ENCODE results near the gene LGI4.

Gene LGI4

DNA sequence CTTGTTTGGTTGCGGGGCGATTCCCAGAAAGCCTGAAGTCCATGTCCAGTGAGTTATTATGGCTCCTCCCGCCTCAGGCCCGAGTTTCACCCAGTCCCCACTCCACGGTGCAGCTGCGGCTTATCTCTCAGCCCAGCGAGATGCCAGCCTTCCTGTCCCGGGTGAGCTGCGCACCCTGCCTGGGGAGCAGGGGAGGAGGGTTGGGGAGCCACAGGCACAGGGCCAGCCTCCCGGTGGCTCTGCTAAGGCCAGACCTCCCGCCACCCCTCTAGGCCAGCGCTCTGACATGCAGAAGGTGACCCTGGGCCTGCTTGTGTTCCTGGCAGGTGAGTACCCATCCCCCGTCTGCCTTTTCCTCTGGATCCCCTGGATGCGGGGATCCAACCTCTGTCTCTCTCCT lies 15.8 kb downstream of the LGI4 start:
- Histone ChIP-seq H3K9ac (ENCODE audit: low read length) (no peak overlapping the region), H3K9me2 (ENCODE audit: low read depth, low read length) (no peaks in the 10 kb centered on the region), H3F3A (ENCODE audit: insufficient read depth, low read length) (no peaks in the 10 kb centered on the region), H3K4me2 (ENCODE audit: low read length) (no peak overlapping the region), H4K20me1 (ENCODE audit: insufficient read depth, low read length) (no peaks in the 10 kb centered on the region), H3K9me3 (ENCODE audit: low read length) (no peaks in the 10 kb centered on the region), H3K79me2 (ENCODE audit: insufficient read depth, low read length) (no peaks in the 10 kb centered on the region), H3K27me3 (ENCODE audit: insufficient read depth, low read length) (no peaks in the 10 kb centered on the region; the same call in 1 of the 2 replicates), H3K27ac (ENCODE audit: low read depth, low read length, poor library complexity, severe bottlenecking) (no peak overlapping the region), H3K4me3 (ENCODE audit: low read depth, low read length, poor library complexity, severe bottlenecking) (no peak overlapping the region), H2AFZ (ENCODE audit: low read length) (no peak overlapping the region), H3K36me3 (ENCODE audit: insufficient read depth, low read length) (no peaks in the 10 kb centered on the region), H3K4me1 (ENCODE audit: insufficient read depth, low read length, severe bottlenecking) (peaks cover 3% of the 10 kb centered on the region)
- no peak for TF ChIP-seq EZH2 (IDR thresholded peaks at IDR 0.05; ENCODE audit: borderline replicate concordance, low read length)
- TF ChIP-seq, protein P1, sequence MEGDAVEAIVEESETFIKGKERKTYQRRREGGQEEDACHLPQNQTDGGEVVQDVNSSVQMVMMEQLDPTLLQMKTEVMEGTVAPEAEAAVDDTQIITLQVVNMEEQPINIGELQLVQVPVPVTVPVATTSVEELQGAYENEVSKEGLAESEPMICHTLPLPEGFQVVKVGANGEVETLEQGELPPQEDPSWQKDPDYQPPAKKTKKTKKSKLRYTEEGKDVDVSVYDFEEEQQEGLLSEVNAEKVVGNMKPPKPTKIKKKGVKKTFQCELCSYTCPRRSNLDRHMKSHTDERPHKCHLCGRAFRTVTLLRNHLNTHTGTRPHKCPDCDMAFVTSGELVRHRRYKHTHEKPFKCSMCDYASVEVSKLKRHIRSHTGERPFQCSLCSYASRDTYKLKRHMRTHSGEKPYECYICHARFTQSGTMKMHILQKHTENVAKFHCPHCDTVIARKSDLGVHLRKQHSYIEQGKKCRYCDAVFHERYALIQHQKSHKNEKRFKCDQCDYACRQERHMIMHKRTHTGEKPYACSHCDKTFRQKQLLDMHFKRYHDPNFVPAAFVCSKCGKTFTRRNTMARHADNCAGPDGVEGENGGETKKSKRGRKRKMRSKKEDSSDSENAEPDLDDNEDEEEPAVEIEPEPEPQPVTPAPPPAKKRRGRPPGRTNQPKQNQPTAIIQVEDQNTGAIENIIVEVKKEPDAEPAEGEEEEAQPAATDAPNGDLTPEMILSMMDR (IDR thresholded peaks at IDR 0.05; ENCODE audit: low read length): no peak

DNA sequence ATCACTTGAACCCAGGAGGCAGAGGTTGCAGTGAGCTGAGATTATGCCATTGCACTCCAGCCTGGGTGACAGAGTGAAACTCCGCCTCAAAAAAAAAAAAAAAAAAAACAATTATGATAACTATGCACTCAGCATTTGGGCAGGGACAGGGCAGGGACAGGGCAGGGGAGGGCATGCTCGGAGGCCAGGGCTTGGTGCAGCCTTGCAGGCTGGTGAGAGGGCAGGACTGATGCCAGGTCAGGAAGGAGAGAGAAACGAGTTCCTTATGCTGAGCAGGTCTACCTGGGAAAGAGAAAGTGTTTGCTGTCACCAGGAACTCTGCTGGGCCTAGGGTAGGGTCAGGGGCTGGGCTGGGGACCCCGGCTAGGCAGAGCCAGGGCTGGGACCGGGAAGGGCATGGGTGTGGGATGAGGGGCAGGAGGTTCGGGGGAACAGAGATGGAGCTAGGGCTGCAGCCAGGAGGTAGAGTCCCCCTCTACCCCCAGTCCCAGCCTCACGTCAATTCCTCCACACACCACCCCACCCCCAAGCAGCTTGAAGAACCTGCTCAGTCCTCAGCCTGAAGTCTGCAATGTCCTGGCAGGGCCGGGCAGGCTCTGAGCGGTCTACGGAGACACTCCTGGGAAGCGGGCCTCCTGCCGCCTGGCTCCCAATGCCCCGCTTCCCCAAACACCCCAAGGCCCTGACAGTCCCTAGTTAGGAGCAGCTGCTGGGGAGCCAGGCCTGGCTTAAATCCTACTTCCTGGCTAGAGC lies 16.4 kb downstream of the LGI4 start:
- Histone ChIP-seq H3K4me3 (ENCODE audit: low read depth, low read length, poor library complexity, severe bottlenecking) (no peak overlapping the region), H2AFZ (ENCODE audit: low read length) (no peak overlapping the region)

DNA sequence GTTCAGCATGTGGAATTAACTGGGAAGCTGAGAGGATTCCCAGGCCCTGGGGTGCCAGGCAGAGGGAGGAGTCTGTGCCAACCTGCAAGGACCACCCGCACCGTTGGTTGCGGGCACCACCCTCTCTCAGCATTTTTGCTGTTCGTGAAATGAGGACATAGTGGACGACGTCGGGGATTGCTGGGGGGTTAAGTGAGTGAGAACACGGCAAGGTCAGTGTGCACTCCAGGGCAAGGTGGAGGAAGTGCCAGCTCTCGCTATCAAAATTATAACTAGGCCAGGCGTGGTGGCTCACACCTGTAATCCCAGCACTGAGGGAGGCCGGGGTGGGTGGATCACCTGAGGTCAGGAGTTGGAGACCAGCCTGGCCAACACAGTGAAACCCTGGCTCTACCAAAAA lies 17.1 kb downstream of the LGI4 start:
- Histone ChIP-seq H3K9me3 (ENCODE audit: low read length) (no peaks in the 10 kb centered on the region), H3K79me2 (ENCODE audit: insufficient read depth, low read length) (no peaks in the 10 kb centered on the region), H3K9ac (ENCODE audit: low read length) (no peak overlapping the region), H3K36me3 (ENCODE audit: insufficient read depth, low read length) (no peaks in the 10 kb centered on the region), H3K4me2 (ENCODE audit: low read length) (no peak overlapping the region), H3F3A (ENCODE audit: insufficient read depth, low read length) (no peaks in the 10 kb centered on the region), H3K27ac (ENCODE audit: low read depth, low read length, poor library complexity, severe bottlenecking) (no peak overlapping the region), H4K20me1 (ENCODE audit: insufficient read depth, low read length) (no peaks in the 10 kb centered on the region), H3K4me3 (ENCODE audit: low read depth, low read length, poor library complexity, severe bottlenecking) (no peak overlapping the region), H3K27me3 (ENCODE audit: insufficient read depth, low read length) (no peaks in the 10 kb centered on the region; the same call in 1 of the 2 replicates), H2AFZ (ENCODE audit: low read length) (no peak overlapping the region), H3K4me1 (ENCODE audit: insufficient read depth, low read length, severe bottlenecking) (no peaks in the 10 kb centered on the region), H3K9me2 (ENCODE audit: low read depth, low read length) (no peaks in the 10 kb centered on the region)
- TF ChIP-seq, protein P1 (IDR thresholded peaks at IDR 0.05; ENCODE audit: low read length): no peak
- TF ChIP-seq EZH2 (IDR thresholded peaks at IDR 0.05; ENCODE audit: borderline replicate concordance, low read length): no peak

More for the DNA sequence above, 16.4 kb downstream of the LGI4 start:
- no peaks in the 10 kb centered on the region for H3K79me2 ChIP-seq (ENCODE audit: insufficient read depth, low read length)
- H3F3A ChIP-seq (ENCODE audit: insufficient read depth, low read length): no peaks in the 10 kb centered on the region
- H3K27ac ChIP-seq (ENCODE audit: low read depth, low read length, poor library complexity, severe bottlenecking): no peak overlapping the region
- no peaks in the 10 kb centered on the region for H3K4me1 ChIP-seq (ENCODE audit: insufficient read depth, low read length, severe bottlenecking)
- TF ChIP-seq, protein P1 (IDR thresholded peaks at IDR 0.05; ENCODE audit: low read length): no peak
- TF ChIP-seq EZH2 (IDR thresholded peaks at IDR 0.05; ENCODE audit: borderline replicate concordance, low read length): no peak
- no peaks in the 10 kb centered on the region; the same call in 1 of the 2 replicates for H3K27me3 ChIP-seq (ENCODE audit: insufficient read depth, low read length)
- H3K36me3 ChIP-seq (ENCODE audit: insufficient read depth, low read length): no peaks in the 10 kb centered on the region
- H4K20me1 ChIP-seq (ENCODE audit: insufficient read depth, low read length): no peaks in the 10 kb centered on the region
- H3K4me2 ChIP-seq (ENCODE audit: low read length): no peak overlapping the region
- H3K9ac ChIP-seq (ENCODE audit: low read length): no peak overlapping the region
- H3K9me2 ChIP-seq (ENCODE audit: low read depth, low read length): no peaks in the 10 kb centered on the region
- H3K9me3 ChIP-seq (ENCODE audit: low read length): no peaks in the 10 kb centered on the region
